GM21528 (cell line): ENCODE results near the gene MRGPRX2.

Experiments
- ATAC-seq: cut with Tn5 transposase; IDR thresholded peaks from one replicate; pipeline ENCODE4 v1.9.1; 2021; ENCODE audit warnings: mild to moderate bottlenecking, moderate library complexity; ENCODE audit not compliant: unreplicated experiment, low FRiP score

Gene MRGPRX2

GRCh38 chr11:19076744-19077589 is 16.4 kb upstream of the MRGPRX2 start:
- ATAC-seq, result peak; percentile 63

- no peak for ATAC-seq
Observed at GRCh38 chr11:19075636-19076035, 15.1 kb upstream of the MRGPRX2 start.

GRCh38 chr11:19073454-19074415 is 13.2 kb upstream of the MRGPRX2 start:
- ATAC-seq, result no peak

GRCh38 chr11:19072464-19072863 is 11.9 kb upstream of the MRGPRX2 start:
- no peak for ATAC-seq

- peak; percentile 89 for ATAC-seq
Observed at GRCh38 chr11:19071255-19071654, 10.7 kb upstream of the MRGPRX2 start.

GRCh38 chr11:19059833-19060232 is 684 bp downstream of the MRGPRX2 start:
- ATAC-seq, result no peak

- ATAC-seq, result no peak
Observed at GRCh38 chr11:19055905-19056304, 4.6 kb downstream of the MRGPRX2 start.

GRCh38 chr11:19055016-19055415 is 5.5 kb downstream of the MRGPRX2 start:
- no peak for ATAC-seq

GRCh38 chr11:19053909-19054308 is 6.6 kb downstream of the MRGPRX2 start:
- no peak for ATAC-seq

GRCh38 chr11:19050281-19050680 is 10.2 kb downstream of the MRGPRX2 start:
- no peak for ATAC-seq

- no peak for ATAC-seq
Observed at GRCh38 chr11:19049351-19049750, 11.2 kb downstream of the MRGPRX2 start.

- no peak for ATAC-seq
Observed at GRCh38 chr11:19040051-19040450, 20.5 kb downstream of the MRGPRX2 start.

- ATAC-seq, result no peak
Observed at GRCh38 chr11:19039409-19039808, 21.1 kb downstream of the MRGPRX2 start.

GRCh38 chr11:19032990-19033389 is 27.5 kb downstream of the MRGPRX2 start:
- no peak for ATAC-seq

GRCh38 chr11:19027829-19028595 is 32.5 kb downstream of the MRGPRX2 start:
- ATAC-seq, result no peak

- ATAC-seq, result no peak
Observed at GRCh38 chr11:19026862-19027261, 33.7 kb downstream of the MRGPRX2 start.

GRCh38 chr11:19025481-19026406 is 34.8 kb downstream of the MRGPRX2 start:
- no peak for ATAC-seq

GRCh38 chr11:19020831-19021230 is 39.7 kb downstream of the MRGPRX2 start:
- ATAC-seq, result no peak

GRCh38 chr11:19018901-19019300 is 41.6 kb downstream of the MRGPRX2 start:
- ATAC-seq, result no peak
